Activated B cell treated with CpG ODN at 0.5 μM for 24 hours (primary cell): ENCODE results near the gene MB21D2. TPM values are rescaled to one million over a fixed set of nuclear protein-coding genes. Genes with fewer than 3 reads are reported as not detected.

Experiments used
- ATAC-seq: fragments of 200-7000 bp; cut with Tn5 transposase; one replicate; pipeline ENCODE4 v1.10.0; 2021; ENCODE audit warnings: low read depth, mild to moderate bottlenecking, moderate library complexity
- CTCF ChIA-PET: fragments of 350-600 bp; sonication (Branson Sonifier 250); formaldehyde crosslinking; loops from one replicate; lab custom pipeline; 2021; ENCODE audit warnings: antibody characterized with exemption; lab: Charles Lee
- POLR2A ChIA-PET: fragments of 350-600 bp; sonication (Branson Sonifier 250); formaldehyde crosslinking; loops from one replicate; lab custom pipeline; 2021; ENCODE audit warnings: antibody characterized with exemption; lab: Charles Lee
- DNase-seq: peaks from one replicate; pipeline ENCODE4 v3.0.0; 2022
- H3K27ac Mint-ChIP-seq: one replicate; pipeline ENCODE4 v1.8.0; 2020; ENCODE audit warnings: mixed read lengths
- H3K27me3 Mint-ChIP-seq: one replicate; pipeline ENCODE4 v1.8.0; 2021; ENCODE audit warnings: mixed read lengths
- H3K36me3 Mint-ChIP-seq: one replicate; pipeline ENCODE4 v1.8.0; 2021; ENCODE audit warnings: low read depth, mixed read lengths
- H3K4me1 Mint-ChIP-seq: one replicate; pipeline ENCODE4 v1.8.0; 2021; ENCODE audit warnings: mixed read lengths
- H3K4me3 Mint-ChIP-seq: one replicate; pipeline ENCODE4 v1.8.0; 2020; ENCODE audit warnings: mild to moderate bottlenecking, mixed read lengths
- H3K9me3 Mint-ChIP-seq: one replicate; pipeline ENCODE4 v1.8.0; 2020; ENCODE audit warnings: mixed read lengths
- CTCF ChIP-seq: fragments of 200-600 bp; IDR thresholded peaks from one replicate; pipeline ENCODE4 v1.8.0; 2022; ENCODE audit warnings: antibody characterized with exemption, mild to moderate bottlenecking
- intact Hi-C: fragments of 100-400 bp; cut with micrococcal nuclease; formaldehyde crosslinking; loops from one replicate; pipeline ENCODE4 v1.15.1; 2024
- total RNA-seq: library from RNA; stranded (reverse); gene quantifications from 2 replicates; pipeline ENCODE4 v1.2.3, GENCODE V29; 2022

The MB21D2 gene
- total RNA-seq, 1 donor from 2014 or later = 0.09 TPM

- POLR2A ChIA-PET = no interaction called here
- Mint-ChIP-seq H3K4me1 (no peaks in the 10 kb centered on the region), H3K36me3 (no peaks in the 10 kb centered on the region), H3K4me3 (no peak overlapping the region), H3K9me3 (no peaks in the 10 kb centered on the region), H3K27me3 (peaks cover under 1% of the 10 kb centered on the region), H3K27ac (no peak overlapping the region)
- no peak for ATAC-seq
- CTCF ChIA-PET = no interaction called here
- intact Hi-C loops = no loop called here
- DNase-seq = no peak
- TF ChIP-seq CTCF = no peak
Observed at GRCh38 chr3:192826214-192827006, 91.2 kb downstream of the MB21D2 start.

GRCh38 chr3:192825657-192826200 lies 91.9 kb downstream of the MB21D2 start:
- CTCF ChIA-PET = interaction anchor here (0.6 kb wide), 1 partner anchor 9 kb away, joined by 3 read pairs; no protein-coding TSS in a partner anchor
- no peaks in the 10 kb centered on the region for H3K9me3 Mint-ChIP-seq

GRCh38 chr3:192825216-192825615 lies 92.4 kb downstream of the MB21D2 start:
- no peaks in the 10 kb centered on the region for H3K9me3 Mint-ChIP-seq
- H3K27ac Mint-ChIP-seq = no peak overlapping the region
- intact Hi-C loops = no loop called here
- ATAC-seq = no peak
- no peaks in the 10 kb centered on the region for H3K36me3 Mint-ChIP-seq
- H3K4me3 Mint-ChIP-seq = no peak overlapping the region
- CTCF ChIA-PET = interaction anchor here (0.6 kb wide), 1 partner anchor 8 kb away, joined by 3 read pairs; no protein-coding TSS in a partner anchor
- POLR2A ChIA-PET = no interaction called here
- TF ChIP-seq CTCF = no peak
- H3K27me3 Mint-ChIP-seq = peaks cover 1% of the 10 kb centered on the region
- no peaks in the 10 kb centered on the region for H3K4me1 Mint-ChIP-seq
- no peak for DNase-seq

More at GRCh38 chr3:192825657-192826200, 91.9 kb downstream of the MB21D2 start:
- DNase-seq = no peak
- intact Hi-C loops = no loop called here
- Mint-ChIP-seq H3K4me1 (no peaks in the 10 kb centered on the region), H3K27ac (no peak overlapping the region), H3K4me3 (no peak overlapping the region), H3K27me3 (peaks cover 1% of the 10 kb centered on the region), H3K36me3 (no peaks in the 10 kb centered on the region)
- ATAC-seq = no peak
- TF ChIP-seq CTCF = no peak
- POLR2A ChIA-PET = no interaction called here

- ATAC-seq (no peak), DNase-seq (no peak)
- ChIA-PET CTCF (no interaction called here), POLR2A (no interaction called here)
- no peak for TF ChIP-seq CTCF
- Mint-ChIP-seq H3K27me3 (peaks cover 1% of the 10 kb centered on the region), H3K9me3 (no peaks in the 10 kb centered on the region), H3K4me3 (no peak overlapping the region), H3K27ac (no peak overlapping the region), H3K36me3 (no peaks in the 10 kb centered on the region), H3K4me1 (no peaks in the 10 kb centered on the region)
- intact Hi-C loops = no loop called here
Observed at GRCh38 chr3:192824313-192824712, 93.3 kb downstream of the MB21D2 start.

GRCh38 chr3:192821161-192821560 lies 96.5 kb downstream of the MB21D2 start:
- CTCF ChIA-PET = no interaction called here
- no peaks in the 10 kb centered on the region for H3K36me3 Mint-ChIP-seq

More at GRCh38 chr3:192821161-192821560, 96.5 kb downstream of the MB21D2 start:
- POLR2A ChIA-PET = no interaction called here
- DNase-seq (no peak), ATAC-seq (no peak)
- TF ChIP-seq CTCF = no peak
- no peaks in the 10 kb centered on the region for H3K4me1 Mint-ChIP-seq
- no peak overlapping the region for H3K4me3 Mint-ChIP-seq
- intact Hi-C loops = no loop called here
- no peak overlapping the region for H3K27ac Mint-ChIP-seq
- H3K9me3 Mint-ChIP-seq = no peaks in the 10 kb centered on the region
- H3K27me3 Mint-ChIP-seq = peaks cover 1% of the 10 kb centered on the region
